ENCODE results near the gene PPP1R9A.
"Not testable (repeated sequence)": the region's sequence is repeated elsewhere in the genome, so short reads cannot be mapped to it uniquely, and the experiment has no call there.

Gene PPP1R9A

GRCh38 chr7:94970085-94970576, 62.7 kb downstream of the PPP1R9A start:
- H3K4me3 ChIP-seq (ENCODE audit: low read length), result no peak overlapping the region
- DNase-seq (ENCODE audit: low read depth, low spot score), result no peak

- no peak for DNase-seq (ENCODE audit: low read depth, low spot score)
- no peak overlapping the region for H3K4me3 ChIP-seq (ENCODE audit: low read length)
Measured at GRCh38 chr7:94971051-94971867, 63.9 kb downstream of the PPP1R9A start.

- no peak overlapping the region for H3K4me3 ChIP-seq (ENCODE audit: low read length)
- no peak for DNase-seq (ENCODE audit: low read depth, low spot score)
Measured at GRCh38 chr7:94972296-94972695, 64.9 kb downstream of the PPP1R9A start.

- no peak for DNase-seq (ENCODE audit: low read depth, low spot score)
- no peak overlapping the region for H3K4me3 ChIP-seq (ENCODE audit: low read length)
Measured at GRCh38 chr7:94973844-94974243, 66.5 kb downstream of the PPP1R9A start.

GRCh38 chr7:94974423-94974822, 67.0 kb downstream of the PPP1R9A start:
- DNase-seq (ENCODE audit: low read depth, low spot score), result no peak

GRCh38 chr7:94975336-94975735, 67.9 kb downstream of the PPP1R9A start:
- no peak for DNase-seq (ENCODE audit: low read depth, low spot score)
- no peak overlapping the region for H3K4me3 ChIP-seq (ENCODE audit: low read length)

More at GRCh38 chr7:94974423-94974822, 67.0 kb downstream of the PPP1R9A start:
- no peak overlapping the region for H3K4me3 ChIP-seq (ENCODE audit: low read length)

GRCh38 chr7:94980418-94981142, 73.2 kb downstream of the PPP1R9A start:
- H3K4me3 ChIP-seq (ENCODE audit: low read length), result no peak overlapping the region
- no peak for DNase-seq (ENCODE audit: low read depth, low spot score)

- no peak overlapping the region for H3K4me3 ChIP-seq (ENCODE audit: low read length)
- no peak for DNase-seq (ENCODE audit: low read depth, low spot score)
Measured at GRCh38 chr7:94995921-94996320, 88.5 kb downstream of the PPP1R9A start.

GRCh38 chr7:94996369-94996768, 89.0 kb downstream of the PPP1R9A start:
- no peak overlapping the region for H3K4me3 ChIP-seq (ENCODE audit: low read length)
- no peak for DNase-seq (ENCODE audit: low read depth, low spot score)

GRCh38 chr7:94997547-94997946, 90.2 kb downstream of the PPP1R9A start:
- DNase-seq (ENCODE audit: low read depth, low spot score), result no peak
- no peak overlapping the region for H3K4me3 ChIP-seq (ENCODE audit: low read length)

- no peak for DNase-seq (ENCODE audit: low read depth, low spot score)
- no peak overlapping the region for H3K4me3 ChIP-seq (ENCODE audit: low read length)
Measured at GRCh38 chr7:94998266-94999068, 91.1 kb downstream of the PPP1R9A start.

- no peak overlapping the region for H3K4me3 ChIP-seq (ENCODE audit: low read length)
- no peak for DNase-seq (ENCODE audit: low read depth, low spot score)
Measured at GRCh38 chr7:94999069-94999351, 91.6 kb downstream of the PPP1R9A start.

- not testable (repeated sequence) for DNase-seq (ENCODE audit: low read depth, low spot score); H3K4me3 ChIP-seq (ENCODE audit: low read length)
Measured at GRCh38 chr7:94999601-95000000, 92.2 kb downstream of the PPP1R9A start.

- no peak for DNase-seq (ENCODE audit: low read depth, low spot score)
- H3K4me3 ChIP-seq (ENCODE audit: low read length), result no peak overlapping the region
Measured at GRCh38 chr7:95001258-95001657, 93.9 kb downstream of the PPP1R9A start.

GRCh38 chr7:95001815-95002561, 94.6 kb downstream of the PPP1R9A start:
- DNase-seq (ENCODE audit: low read depth, low spot score), result no peak
- H3K4me3 ChIP-seq (ENCODE audit: low read length), result no peak overlapping the region

- DNase-seq (ENCODE audit: low read depth, low spot score), result no peak
Measured at GRCh38 chr7:95002775-95003174, 95.4 kb downstream of the PPP1R9A start.

GRCh38 chr7:95004618-95005247, 97.3 kb downstream of the PPP1R9A start:
- DNase-seq (ENCODE audit: low read depth, low spot score), result no peak
- H3K4me3 ChIP-seq (ENCODE audit: low read length), result no peak overlapping the region

More at GRCh38 chr7:95002775-95003174, 95.4 kb downstream of the PPP1R9A start:
- no peak overlapping the region for H3K4me3 ChIP-seq (ENCODE audit: low read length)

GRCh38 chr7:95006010-95006409, 98.6 kb downstream of the PPP1R9A start:
- H3K4me3 ChIP-seq (ENCODE audit: low read length), result no peak overlapping the region
- no peak for DNase-seq (ENCODE audit: low read depth, low spot score)

- not testable (repeated sequence) for H3K4me3 ChIP-seq (ENCODE audit: low read length); DNase-seq (ENCODE audit: low read depth, low spot score)
Measured at GRCh38 chr7:95008773-95009172, 101.4 kb downstream of the PPP1R9A start.

Measured in Jurkat, Clone E6-1 (cell line).